ENCODE measurements around the gene PHC2. TPM values are rescaled to one million over a fixed set of nuclear protein-coding genes. Genes with fewer than 3 reads are reported as not detected.

PHC2 gene
- total RNA-seq, 1 donor from 2014 or later = 65.0 TPM

DNA sequence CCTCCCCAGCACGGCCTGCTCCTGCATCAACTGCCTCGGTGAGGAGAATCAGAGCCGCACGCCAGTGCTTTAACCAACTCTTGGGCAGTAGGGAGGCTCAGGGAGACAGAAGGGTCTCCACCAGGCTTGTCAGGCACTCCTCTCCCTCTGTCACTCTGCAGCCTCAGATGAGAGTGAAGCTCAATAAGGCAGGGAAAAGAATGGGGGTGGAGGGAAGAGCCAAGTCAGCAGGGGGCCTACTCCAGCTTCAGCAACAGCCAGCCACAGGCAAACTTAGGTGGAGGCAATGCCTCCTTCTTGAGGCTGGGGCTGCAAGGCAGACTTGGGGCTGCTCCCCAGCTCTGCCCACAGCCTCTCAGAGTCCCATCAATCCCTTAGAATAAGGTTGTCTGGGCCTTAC lies 58.2 kb downstream of the PHC2 start:
- H3K79me2 ChIP-seq (ENCODE audit: low read depth) = no peaks in the 10 kb centered on the region
- no peaks in the 10 kb centered on the region for H3K36me3 ChIP-seq
- no peaks in the 10 kb centered on the region for H3F3A ChIP-seq (ENCODE audit: low read depth)
- H3K36me3 Mint-ChIP-seq = peaks cover 22% of the 10 kb centered on the region
- peak overlapping the region; percentile 95 for H3K27ac Mint-ChIP-seq
- H3K27me3 ChIP-seq = peaks cover 10% of the 10 kb centered on the region
- peaks cover 7% of the 10 kb centered on the region for H3K27me3 Mint-ChIP-seq (ENCODE audit: insufficient read depth, low read depth)
- H3K4me3 Mint-ChIP-seq = no peak overlapping the region
- no peaks in the 10 kb centered on the region for H4K20me1 ChIP-seq (ENCODE audit: low read depth)
- TF ChIP-seq, protein P1, sequence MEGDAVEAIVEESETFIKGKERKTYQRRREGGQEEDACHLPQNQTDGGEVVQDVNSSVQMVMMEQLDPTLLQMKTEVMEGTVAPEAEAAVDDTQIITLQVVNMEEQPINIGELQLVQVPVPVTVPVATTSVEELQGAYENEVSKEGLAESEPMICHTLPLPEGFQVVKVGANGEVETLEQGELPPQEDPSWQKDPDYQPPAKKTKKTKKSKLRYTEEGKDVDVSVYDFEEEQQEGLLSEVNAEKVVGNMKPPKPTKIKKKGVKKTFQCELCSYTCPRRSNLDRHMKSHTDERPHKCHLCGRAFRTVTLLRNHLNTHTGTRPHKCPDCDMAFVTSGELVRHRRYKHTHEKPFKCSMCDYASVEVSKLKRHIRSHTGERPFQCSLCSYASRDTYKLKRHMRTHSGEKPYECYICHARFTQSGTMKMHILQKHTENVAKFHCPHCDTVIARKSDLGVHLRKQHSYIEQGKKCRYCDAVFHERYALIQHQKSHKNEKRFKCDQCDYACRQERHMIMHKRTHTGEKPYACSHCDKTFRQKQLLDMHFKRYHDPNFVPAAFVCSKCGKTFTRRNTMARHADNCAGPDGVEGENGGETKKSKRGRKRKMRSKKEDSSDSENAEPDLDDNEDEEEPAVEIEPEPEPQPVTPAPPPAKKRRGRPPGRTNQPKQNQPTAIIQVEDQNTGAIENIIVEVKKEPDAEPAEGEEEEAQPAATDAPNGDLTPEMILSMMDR (IDR thresholded peaks at IDR 0.05) = no peak
- TF ChIP-seq EZH2phosphoT487 (IDR thresholded peaks at IDR 0.05) = no peak
- TF ChIP-seq EZH2 (IDR thresholded peaks at IDR 0.05) = no peak
- H3K4me1 ChIP-seq = peaks cover 7% of the 10 kb centered on the region
- no peaks in the 10 kb centered on the region for H3K9me3 ChIP-seq (ENCODE audit: low read depth)
- H3K4me1 Mint-ChIP-seq = peaks cover 24% of the 10 kb centered on the region
- no peak overlapping the region for H3K27ac ChIP-seq
- no peaks in the 10 kb centered on the region for H3K9me3 Mint-ChIP-seq
- no peak overlapping the region for H3K4me3 ChIP-seq
- no peak overlapping the region for H2AFZ ChIP-seq (replicated peaks)
- no peak overlapping the region for H3K4me2 ChIP-seq
- DNase-seq (ENCODE audit: low spot score) = peak; percentile 54
- H3K9ac ChIP-seq = no peak overlapping the region

DNA sequence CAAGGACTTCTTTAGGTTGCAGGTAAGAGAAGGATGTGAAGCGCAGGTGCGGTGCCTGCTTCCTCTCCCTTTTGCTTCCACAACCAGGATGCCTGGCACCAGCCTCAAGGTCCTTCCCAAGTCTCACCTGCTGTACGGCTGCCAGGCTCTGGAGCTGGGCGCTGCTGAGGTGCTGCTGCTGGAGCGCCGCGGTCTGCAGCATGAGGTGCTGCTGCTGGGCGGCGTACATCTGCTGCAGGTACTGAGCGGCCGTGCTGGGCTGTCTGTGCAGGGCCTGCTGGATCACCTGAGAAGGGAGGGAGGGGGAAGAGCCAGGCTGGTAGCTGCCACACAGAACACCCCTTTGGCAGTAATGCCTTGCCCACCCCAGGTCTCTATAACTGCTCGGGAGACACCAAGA lies 58.7 kb downstream of the PHC2 start:
- H3K27ac Mint-ChIP-seq = no peak overlapping the region
- Histone ChIP-seq H3K9me3 (ENCODE audit: low read depth) (no peaks in the 10 kb centered on the region), H3K9ac (no peak overlapping the region), H3K4me2 (no peak overlapping the region), H3K4me1 (peaks cover 12% of the 10 kb centered on the region), H3K36me3 (no peaks in the 10 kb centered on the region), H2AFZ (replicated peaks) (no peak overlapping the region), H4K20me1 (ENCODE audit: low read depth) (no peaks in the 10 kb centered on the region), H3F3A (ENCODE audit: low read depth) (no peaks in the 10 kb centered on the region), H3K27me3 (peaks cover 10% of the 10 kb centered on the region), H3K4me3 (no peak overlapping the region), H3K79me2 (ENCODE audit: low read depth) (no peaks in the 10 kb centered on the region), H3K27ac (no peak overlapping the region)
- no peak overlapping the region for H3K4me3 Mint-ChIP-seq
- peaks cover 10% of the 10 kb centered on the region for H3K27me3 Mint-ChIP-seq (ENCODE audit: insufficient read depth, low read depth)
- peaks cover 22% of the 10 kb centered on the region for H3K36me3 Mint-ChIP-seq
- H3K4me1 Mint-ChIP-seq = peaks cover 28% of the 10 kb centered on the region
- no peaks in the 10 kb centered on the region for H3K9me3 Mint-ChIP-seq
- DNase-seq (ENCODE audit: low spot score) = no peak
- TF ChIP-seq EZH2 (IDR thresholded peaks at IDR 0.05) (no peak), EZH2phosphoT487 (IDR thresholded peaks at IDR 0.05) (no peak)
- TF ChIP-seq, protein P1 (IDR thresholded peaks at IDR 0.05) = no peak

DNA sequence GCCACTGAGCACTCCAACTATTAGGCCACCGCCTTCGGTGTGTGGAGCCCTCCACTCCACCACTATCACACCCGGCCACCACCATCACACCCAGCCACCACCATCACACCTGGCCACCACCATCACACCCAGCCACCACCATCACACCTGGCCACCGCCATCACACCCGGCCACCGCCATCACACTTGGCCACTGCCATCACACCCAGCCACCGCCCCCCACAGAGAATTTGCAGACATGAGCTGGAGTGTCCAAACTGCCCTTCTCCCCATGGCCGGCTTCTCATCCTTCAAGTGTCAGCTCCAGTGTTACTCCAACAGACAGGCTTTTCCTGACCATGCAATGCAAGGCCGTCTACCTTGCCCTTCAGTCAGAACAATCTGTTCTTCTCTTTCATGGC lies 59.6 kb downstream of the PHC2 start:
- no peak for TF ChIP-seq EZH2 (IDR thresholded peaks at IDR 0.05)
- TF ChIP-seq EZH2phosphoT487 (IDR thresholded peaks at IDR 0.05) = no peak
- TF ChIP-seq, protein P1 (IDR thresholded peaks at IDR 0.05) = no peak
- no peaks in the 10 kb centered on the region for H3K79me2 ChIP-seq (ENCODE audit: low read depth)
- H3F3A ChIP-seq (ENCODE audit: low read depth) = no peaks in the 10 kb centered on the region
- Mint-ChIP-seq H3K27me3 (ENCODE audit: insufficient read depth, low read depth) (peaks cover 10% of the 10 kb centered on the region), H3K4me1 (peaks cover 36% of the 10 kb centered on the region), H3K4me3 (no peak overlapping the region), H3K27ac (no peak overlapping the region), H3K9me3 (no peaks in the 10 kb centered on the region), H3K36me3 (peaks cover 22% of the 10 kb centered on the region)
- H3K4me1 ChIP-seq = peaks cover 13% of the 10 kb centered on the region
- H3K4me2 ChIP-seq = no peak overlapping the region
- no peaks in the 10 kb centered on the region for H4K20me1 ChIP-seq (ENCODE audit: low read depth)
- peaks cover 10% of the 10 kb centered on the region for H3K27me3 ChIP-seq
- no peaks in the 10 kb centered on the region for H3K36me3 ChIP-seq
- no peaks in the 10 kb centered on the region for H3K9me3 ChIP-seq (ENCODE audit: low read depth)
- H3K27ac ChIP-seq = no peak overlapping the region
- H2AFZ ChIP-seq (replicated peaks) = no peak overlapping the region
- no peak for DNase-seq (ENCODE audit: low spot score)
- no peak overlapping the region for H3K4me3 ChIP-seq
- no peak overlapping the region for H3K9ac ChIP-seq
